PFSK-1 (cell line): ENCODE data around the gene HERPUD2.

ENCODE experiments used
- FOXP2 ChIP-seq: optimal IDR thresholded peaks from 2 replicates; pipeline ENCODE3; 2011; ENCODE audit warnings: borderline replicate concordance, control low read depth, inconsistent platforms; ENCODE audit not compliant: insufficient read depth; ENCODE audit errors: extremely low read length, extremely low read depth
- POLR2AphosphoS5 ChIP-seq: IDR thresholded peaks from 2 replicates; pipeline ENCODE4 v1.6.1; 2012; ENCODE audit warnings: low read depth, mild to moderate bottlenecking, control low read depth, low read length, moderate library complexity
- REST ChIP-seq, 2 experiments: IDR thresholded peaks; 2 replicates each; pipeline versions ENCODE4 v1.6.1 to v1.8.0; 2011 to 2012; ENCODE audit warnings: low read depth in 2 of 2, low read length in 2 of 2, control low read depth in 1 of 2, inconsistent platforms in 1 of 2, mild to moderate bottlenecking in 1 of 2, moderate library complexity in 1 of 2; ENCODE audit not compliant: insufficient read depth in 1 of 2
- SIN3A ChIP-seq: IDR thresholded peaks from 2 replicates; pipeline ENCODE4 v1.6.1; 2012; ENCODE audit warnings: mild to moderate bottlenecking, low read length, moderate library complexity, borderline replicate concordance; ENCODE audit not compliant: insufficient read depth
- TAF1 ChIP-seq: IDR thresholded peaks from 2 replicates; pipeline ENCODE4 v1.6.1; 2012; ENCODE audit warnings: low read length, control low read depth, borderline replicate concordance; ENCODE audit not compliant: insufficient read depth

DNA sequence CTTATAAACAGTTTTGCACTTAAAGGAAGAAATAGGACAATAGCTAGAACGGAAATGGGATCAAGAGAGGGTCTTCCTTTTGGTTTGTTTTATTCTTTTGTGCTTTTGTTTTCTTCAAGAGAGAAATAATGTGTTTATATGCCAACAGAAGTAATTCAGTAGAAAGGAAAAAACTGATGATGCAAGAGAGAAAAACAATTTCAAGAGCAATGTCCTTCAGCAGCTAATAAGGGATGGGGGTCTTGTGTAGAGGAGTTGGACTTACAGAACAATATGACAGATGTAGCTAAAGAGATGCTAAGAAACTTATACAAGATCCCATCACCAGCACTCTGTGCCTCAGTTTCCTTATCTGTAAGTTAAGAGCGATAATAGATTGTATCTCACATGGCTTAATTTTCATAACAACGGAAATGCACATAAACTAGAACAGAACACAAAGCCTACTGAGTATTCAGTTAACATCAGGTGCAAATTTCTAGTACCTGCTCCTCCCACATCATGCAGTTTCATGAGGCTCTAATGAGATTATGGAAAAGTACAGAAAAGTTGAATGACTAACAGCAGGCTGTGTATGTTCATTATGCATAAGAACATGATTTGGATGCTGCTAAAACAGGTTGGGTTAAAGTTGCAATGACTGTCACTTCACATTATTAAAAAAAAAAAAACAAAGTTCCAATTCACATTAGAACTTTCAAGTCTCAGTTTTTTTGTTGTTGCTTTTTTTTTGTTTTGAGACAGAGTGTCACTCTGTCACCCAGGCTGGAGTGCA, 17.2 kb downstream of the HERPUD2 start:
- TF ChIP-seq SIN3A = no peak
- TF ChIP-seq REST (IDR thresholded peaks at IDR 0.05; ENCODE audit: insufficient read depth in 1 of 2, low read depth in 2 of 2, low read length in 2 of 2) = no peak
- no peak for TF ChIP-seq POLR2AphosphoS5
- TF ChIP-seq TAF1 = no peak
- no peak for TF ChIP-seq FOXP2
